IMR-90 (cell line): ENCODE measurements around the gene ARF5. TPM values are rescaled to one million over a fixed set of nuclear protein-coding genes. Genes with fewer than 3 reads are reported as not detected.

Source experiments
- ATAC-seq: fragments of 200-7000 bp; cut with Tn5 transposase; 2 replicates; pipeline ENCODE4 v1.9.1; 2020; ENCODE audit warnings: low read depth, mild to moderate bottlenecking, moderate library complexity
- BruUV-seq: library from RNA; stranded (reverse); fragments of 400-500 nt; replicated peaks from 2 replicates; lab custom pipeline; 2021; lab: Mats Ljungman, UMichigan
- CTCF ChIA-PET: fragments of 300-600 bp; formaldehyde crosslinking; extraction: SDS; loops from one replicate; lab custom pipeline; 2021; ENCODE audit warnings: antibody characterized with exemption; lab: Yijun Ruan, JAX
- POLR2A ChIA-PET: fragments of 300-600 bp; sonication (Branson Sonifier 250); formaldehyde crosslinking; loops from one replicate; lab custom pipeline; 2022; ENCODE audit warnings: antibody characterized with exemption; ENCODE audit not compliant: unreplicated experiment; lab: Charles Lee
- DNase-seq: peaks from one replicate; pipeline ENCODE4 v3.0.0; 2013
- H2AFZ ChIP-seq: replicated peaks from 2 replicates; pipeline ENCODE3; 2013; ENCODE audit warnings: low read length, mild to moderate bottlenecking; ENCODE audit not compliant: poor library complexity
- H2AK5ac ChIP-seq: 2 replicates; pipeline ENCODE4 v1.6.1; 2013; ENCODE audit warnings: low read depth, low read length, inconsistent platforms
- H2AK9ac ChIP-seq: replicated peaks from 2 replicates; pipeline ENCODE3; 2013; ENCODE audit warnings: mild to moderate bottlenecking, low read depth, low read length, moderate library complexity; ENCODE audit not compliant: poor library complexity
- H2BK120ac ChIP-seq: 2 replicates; pipeline ENCODE4 v1.6.1; 2013; ENCODE audit warnings: low read depth, low read length, inconsistent platforms
- H2BK15ac ChIP-seq: 3 replicates; pipeline ENCODE4 v1.6.1; 2013; ENCODE audit warnings: low read depth, low read length, inconsistent platforms
- H2BK20ac ChIP-seq: 2 replicates; pipeline ENCODE4 v1.6.1; 2013; ENCODE audit warnings: low read depth, mild to moderate bottlenecking, inconsistent platforms, low read length, moderate library complexity
- H2BK5ac ChIP-seq: 2 replicates; pipeline ENCODE4 v1.6.1; 2013; ENCODE audit warnings: mild to moderate bottlenecking, low read depth, low read length, inconsistent platforms; ENCODE audit not compliant: poor library complexity, severe bottlenecking
- H3K14ac ChIP-seq: replicated peaks from 2 replicates; pipeline ENCODE4 v1.6.1; 2013; ENCODE audit warnings: low read depth, low read length, inconsistent platforms
- H3K18ac ChIP-seq: 2 replicates; pipeline ENCODE4 v1.6.1; 2013; ENCODE audit warnings: low read depth, low read length, control low read depth
- H3K23ac ChIP-seq: 2 replicates; pipeline ENCODE4 v1.6.1; 2013; ENCODE audit warnings: low read depth, low read length, inconsistent platforms
- H3K27ac ChIP-seq: 2 replicates; pipeline ENCODE4 v1.5.1; 2013; ENCODE audit warnings: mild to moderate bottlenecking, control low read depth, low read length; ENCODE audit not compliant: insufficient read depth
- H3K27me3 ChIP-seq: 2 replicates; pipeline ENCODE4 v1.6.1; 2013; ENCODE audit warnings: low read length; ENCODE audit not compliant: control insufficient read depth, insufficient read depth
- H3K36me3 ChIP-seq: 2 replicates; pipeline ENCODE4 v1.6.1; 2013; ENCODE audit warnings: low read length, mixed read lengths; ENCODE audit not compliant: control insufficient read depth, insufficient read depth
- H3K4ac ChIP-seq: 2 replicates; pipeline ENCODE4 v1.6.1; 2013; ENCODE audit warnings: low read depth, low read length, inconsistent platforms
- H3K4me1 ChIP-seq: 2 replicates; pipeline ENCODE4 v1.6.1; 2013; ENCODE audit warnings: low read length, mixed read lengths; ENCODE audit not compliant: control insufficient read depth, insufficient read depth
- H3K4me2 ChIP-seq: 2 replicates; pipeline ENCODE4 v1.6.1; 2013; ENCODE audit warnings: low read depth, mild to moderate bottlenecking, control low read depth, low read length, moderate library complexity
- H3K4me3 ChIP-seq: 2 replicates; pipeline ENCODE4 v1.5.1; 2013; ENCODE audit warnings: low read depth, mild to moderate bottlenecking, control low read depth, low read length, moderate library complexity; ENCODE audit not compliant: insufficient read depth
- H3K56ac ChIP-seq: 2 replicates; pipeline ENCODE4 v1.6.1; 2013; ENCODE audit warnings: low read length, inconsistent platforms; ENCODE audit not compliant: insufficient read depth; ENCODE audit errors: extremely low read depth
- H3K79me1 ChIP-seq, 2 experiments: 2 replicates each; pipeline ENCODE4 v1.6.1; 2013; ENCODE audit warnings: low read length in 2 of 2, inconsistent platforms in 1 of 2, low read depth in 1 of 2
- H3K9ac ChIP-seq: 2 replicates; pipeline ENCODE4 v1.6.1; 2013; ENCODE audit warnings: low read depth, low read length, control low read depth
- H3K9me1 ChIP-seq: 2 replicates; pipeline ENCODE4 v1.6.1; 2013; ENCODE audit warnings: low read length, inconsistent platforms; ENCODE audit not compliant: insufficient read depth
- H3K9me3 ChIP-seq: 2 replicates; pipeline ENCODE4 v1.6.1; 2013; ENCODE audit warnings: low read length; ENCODE audit not compliant: control insufficient read depth, insufficient read depth
- H4K20me1 ChIP-seq: 2 replicates; pipeline ENCODE4 v1.6.1; 2013; ENCODE audit warnings: low read length, inconsistent platforms; ENCODE audit not compliant: insufficient read depth
- H4K5ac ChIP-seq: 2 replicates; pipeline ENCODE4 v1.6.1; 2013; ENCODE audit warnings: mild to moderate bottlenecking, low read depth, low read length, control low read depth
- H4K8ac ChIP-seq, 2 experiments: 2 replicates each; pipeline ENCODE4 v1.6.1; 2013; ENCODE audit warnings: low read depth in 2 of 2, low read length in 2 of 2, control low read depth in 1 of 2, inconsistent platforms in 1 of 2
- H4K91ac ChIP-seq: 2 replicates; pipeline ENCODE4 v1.6.1; 2013; ENCODE audit warnings: low read depth, low read length, inconsistent platforms; ENCODE audit not compliant: insufficient read depth
- CHD1 ChIP-seq: IDR thresholded peaks from 2 replicates; pipeline ENCODE4 v1.6.1; 2012; ENCODE audit warnings: low read depth, low read length, improper control_type of control experiment
- ELK1 ChIP-seq: fragments of 150-350 bp; IDR thresholded peaks from 2 replicates; pipeline ENCODE4 v1.6.1; 2016; ENCODE audit warnings: low read depth, mild to moderate bottlenecking, low read length, moderate library complexity, borderline replicate concordance
- FOS ChIP-seq: fragments of 150-350 bp; IDR thresholded peaks from 2 replicates; pipeline ENCODE4 v1.6.1; 2016; ENCODE audit warnings: low read depth, low read length
- MAFK ChIP-seq: IDR thresholded peaks from 2 replicates; pipeline ENCODE4 v1.6.1; 2012; ENCODE audit warnings: low read depth, low read length, improper control_type of control experiment
- MAZ ChIP-seq: IDR thresholded peaks from 2 replicates; pipeline ENCODE4 v1.6.1; 2012; ENCODE audit warnings: low read depth, mild to moderate bottlenecking, low read length, improper control_type of control experiment, moderate library complexity, borderline replicate concordance
- MXI1 ChIP-seq: IDR thresholded peaks from 2 replicates; pipeline ENCODE4 v1.6.1; 2012; ENCODE audit warnings: low read depth, mild to moderate bottlenecking, low read length, moderate library complexity, borderline replicate concordance
- NFE2L2 ChIP-seq: fragments of 150-350 bp; IDR thresholded peaks from 2 replicates; pipeline ENCODE4 v1.6.1; 2016; ENCODE audit warnings: low read depth, mild to moderate bottlenecking, low read length
- RAD21 ChIP-seq: IDR thresholded peaks from 2 replicates; pipeline ENCODE4 v1.6.1; 2012; ENCODE audit warnings: low read length, improper control_type of control experiment
- RCOR1 ChIP-seq: IDR thresholded peaks from 2 replicates; pipeline ENCODE4 v1.6.1; 2012; ENCODE audit warnings: mild to moderate bottlenecking, low read length, improper control_type of control experiment; ENCODE audit not compliant: insufficient replicate concordance
- RFX5 ChIP-seq: IDR thresholded peaks from 2 replicates; pipeline ENCODE4 v1.8.0; 2012; ENCODE audit warnings: low read depth, mild to moderate bottlenecking, low read length, moderate library complexity
- SMC3 ChIP-seq: fragments of 150-350 bp; IDR thresholded peaks from 2 replicates; pipeline ENCODE4 v1.6.1; 2016; ENCODE audit warnings: low read depth, mild to moderate bottlenecking, antibody characterized with exemption, low read length, moderate library complexity
- WGBS, 2 experiments: methylation state at CpG; one replicate each; pipeline versions ENCODE4 v1.1.5 to v1.1.7; 2013; ENCODE audit warnings: missing lambda C conversion rate in 2 of 2; ENCODE audit not compliant: insufficient read length in 1 of 2; ENCODE audit errors: extremely low coverage in 2 of 2; 5-methylcytosine and 5-hydroxymethylcytosine counted together
- dilution Hi-C: fragments of 300-500 bp; cut with HindIII; formaldehyde crosslinking; loops from one replicate; pipeline ENCODE4 v1.14.3; 2018; ENCODE audit warnings: low sequenced_read_pairs; ENCODE audit not compliant: unreplicated experiment
- in situ Hi-C: fragments of 300-500 bp; cut with MboI; formaldehyde crosslinking; loops from 3 replicates; pipeline ENCODE4 v1.14.3; 2019; ENCODE audit warnings: low sequenced_read_pairs, inconsistent platforms, mixed read lengths
- intact Hi-C: fragments of 100-400 bp; cut with micrococcal nuclease; formaldehyde crosslinking; loops from 2 replicates; pipeline ENCODE4 v1.10.0; 2022
- polyA plus RNA-seq, 3 experiments: library from polyadenylated mRNA; depleted of rRNA; stranded (reverse); fragments of >200 nt; gene quantifications; 2 replicates each; pipeline ENCODE4 v1.2.3, GENCODE V29; 2012; ENCODE audit warnings: low replicate concordance in 1 of 3
- total RNA-seq: library from RNA; depleted of rRNA; stranded (reverse); fragments of >200 nt; gene quantifications from 2 replicates; pipeline ENCODE4 v1.2.3, GENCODE V29; 2012
- TF ChIP-seq, protein P1 (sequence below): conservative IDR thresholded peaks from 2 replicates; pipeline ENCODE4 v1.5.1; 2012; ENCODE audit warnings: mild to moderate bottlenecking, low read depth, low read length, improper control_type of control experiment

ARF5 gene
- total and polyA plus RNA-seq, 2 of the 4 experiments (the other 2 are of a cell fraction) = 128 to 274 TPM

GRCh38 chr7:127632276-127632910 is 44.2 kb downstream of the ARF5 start (continued):
- TF ChIP-seq FOS = 0 out of 2 replicates have a peak, but pooled peaks have one; percentile 13

- H3K79me1 ChIP-seq = no peaks in the 10 kb centered on the region
- no TSS peak for BruUV-seq
- no peak overlapping the region for H2BK15ac ChIP-seq
- ATAC-seq (no peak), DNase-seq (no peak)
- no peak overlapping the region for H4K91ac ChIP-seq
- H3K18ac ChIP-seq = no peak overlapping the region
- H2AK5ac ChIP-seq = peak overlapping the region; percentile 27; the same call in 1 of the 2 replicates
- H2AFZ ChIP-seq = no peak overlapping the region
- H4K5ac ChIP-seq = no peak overlapping the region
- WGBS, 2 experiments = no CpG with 5 or more reads among the region's 3 CpGs
- no peak overlapping the region for H3K27ac ChIP-seq
- TF ChIP-seq, protein P1, sequence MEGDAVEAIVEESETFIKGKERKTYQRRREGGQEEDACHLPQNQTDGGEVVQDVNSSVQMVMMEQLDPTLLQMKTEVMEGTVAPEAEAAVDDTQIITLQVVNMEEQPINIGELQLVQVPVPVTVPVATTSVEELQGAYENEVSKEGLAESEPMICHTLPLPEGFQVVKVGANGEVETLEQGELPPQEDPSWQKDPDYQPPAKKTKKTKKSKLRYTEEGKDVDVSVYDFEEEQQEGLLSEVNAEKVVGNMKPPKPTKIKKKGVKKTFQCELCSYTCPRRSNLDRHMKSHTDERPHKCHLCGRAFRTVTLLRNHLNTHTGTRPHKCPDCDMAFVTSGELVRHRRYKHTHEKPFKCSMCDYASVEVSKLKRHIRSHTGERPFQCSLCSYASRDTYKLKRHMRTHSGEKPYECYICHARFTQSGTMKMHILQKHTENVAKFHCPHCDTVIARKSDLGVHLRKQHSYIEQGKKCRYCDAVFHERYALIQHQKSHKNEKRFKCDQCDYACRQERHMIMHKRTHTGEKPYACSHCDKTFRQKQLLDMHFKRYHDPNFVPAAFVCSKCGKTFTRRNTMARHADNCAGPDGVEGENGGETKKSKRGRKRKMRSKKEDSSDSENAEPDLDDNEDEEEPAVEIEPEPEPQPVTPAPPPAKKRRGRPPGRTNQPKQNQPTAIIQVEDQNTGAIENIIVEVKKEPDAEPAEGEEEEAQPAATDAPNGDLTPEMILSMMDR = no peak
- TF ChIP-seq MAFK = no peak
- no peak for TF ChIP-seq MXI1
- no peak for TF ChIP-seq FOS
- TF ChIP-seq CHD1 = no peak
- no peak for TF ChIP-seq MAZ
- TF ChIP-seq NFE2L2 = no peak
- no peak for TF ChIP-seq RCOR1
- TF ChIP-seq SMC3 = no peak
- no peak for TF ChIP-seq ELK1
- no peak for TF ChIP-seq RAD21
- no peak for TF ChIP-seq RFX5
- H3K4ac ChIP-seq = no peak overlapping the region
- H3K9me1 ChIP-seq = peaks cover 2% of the 10 kb centered on the region; the same call in 1 of the 2 replicates
- ChIA-PET CTCF (no interaction called here), POLR2A (no interaction called here)
- peaks cover 8% of the 10 kb centered on the region for H3K4me1 ChIP-seq
- in situ Hi-C loops = no loop called here
- H3K9ac ChIP-seq = no peak overlapping the region
- H4K8ac ChIP-seq = no peak overlapping the region
- no peaks in the 10 kb centered on the region for H4K20me1 ChIP-seq
- no peak overlapping the region for H2BK20ac ChIP-seq
- no peak overlapping the region for H2BK5ac ChIP-seq
- H3K23ac ChIP-seq = no peak overlapping the region
- no peak overlapping the region for H3K14ac ChIP-seq
- intact Hi-C loops = no loop called here
- no peak overlapping the region for H3K56ac ChIP-seq
- H3K4me2 ChIP-seq = no peak overlapping the region
- dilution Hi-C loops = no loop called here
- H3K4me3 ChIP-seq = no peak overlapping the region
- H2BK120ac ChIP-seq = no peak overlapping the region
- no peaks in the 10 kb centered on the region for H3K36me3 ChIP-seq
- H3K9me3 ChIP-seq = no peaks in the 10 kb centered on the region
- H2AK9ac ChIP-seq = no peak overlapping the region
- no peaks in the 10 kb centered on the region for H3K27me3 ChIP-seq
These were observed 47.6 kb downstream of the ARF5 start for GRCh38 chr7:127635659-127636285.
